ENCODE data around the gene DDX41. TPM values are rescaled to one million over a fixed set of nuclear protein-coding genes. Genes with fewer than 3 reads are reported as not detected.
"Not testable (repeated sequence)": the region's sequence is repeated elsewhere in the genome, so short reads cannot be mapped to it uniquely, and the experiment has no call there.

DDX41 gene
- total RNA-seq, 1 experiment from 2014 or later: 136 TPM

GRCh38 chr5:177485753-177486152, 31.0 kb downstream of the DDX41 start:
- peak; percentile 80; the same call in 1 of the 2 replicates for TF ChIP-seq ZNF121 (CRISPR knock-in tag; IDR thresholded peaks at IDR 0.05)
- DNase-seq (ENCODE audit: low spot score); H3K27me3 Mint-ChIP-seq (ENCODE audit: low read depth); H3K4me3 Mint-ChIP-seq; H3K9me3 Mint-ChIP-seq; H3K4me1 Mint-ChIP-seq; H3K27ac Mint-ChIP-seq; ATAC-seq: not testable (repeated sequence)
- peaks cover 53% of the 10 kb centered on the region for H3K36me3 Mint-ChIP-seq
- CTCF ChIA-PET: interaction anchor here (1.3 kb wide), 2 partner anchors 28 to 95 kb away, joined by 3 to 4 read pairs; no protein-coding TSS in a partner anchor
- POLR2A ChIA-PET: interaction anchor here (1.0 kb wide), 2 partner anchors 10 to 17 kb away, joined by 3 read pairs; no protein-coding TSS in a partner anchor

GRCh38 chr5:177484902-177485549, 31.7 kb downstream of the DDX41 start:
- TF ChIP-seq MLX (CRISPR knock-in tag; IDR thresholded peaks at IDR 0.05) (0 out of 2 replicates have a peak, but pooled peaks have one; percentile 39), ZNF138 (CRISPR knock-in tag; conservative IDR thresholded peaks at IDR 0.05) (no peak)
- H3K4me3 Mint-ChIP-seq: no peak overlapping the region
- no peaks in the 10 kb centered on the region for H3K9me3 Mint-ChIP-seq
- H3K27ac Mint-ChIP-seq: peak overlapping the region; percentile 81
- no peak for DNase-seq (ENCODE audit: low spot score)
- H3K36me3 Mint-ChIP-seq: peaks cover 51% of the 10 kb centered on the region
- ChIA-PET POLR2A (interaction anchor here (1.0 kb wide), 1 partner anchor 16 kb away, joined by 3 read pairs; no protein-coding TSS in a partner anchor), CTCF (interaction anchor here (1.3 kb wide), 2 partner anchors 27 to 94 kb away, joined by 3 to 4 read pairs; no protein-coding TSS in a partner anchor)
- 0 out of 2 replicates have a peak, but pooled peaks cover 2% of the 10 kb centered on the region for H3K4me1 Mint-ChIP-seq
- no peaks in the 10 kb centered on the region for H3K27me3 Mint-ChIP-seq (ENCODE audit: low read depth)
- ATAC-seq: no peak

GRCh38 chr5:177483994-177484901, 32.5 kb downstream of the DDX41 start:
- CTCF ChIA-PET: interaction anchor here (1.3 kb wide), 1 partner anchor 94 kb away, joined by 3 read pairs; no protein-coding TSS in a partner anchor
- DNase-seq (ENCODE audit: low spot score): no peak
- Mint-ChIP-seq H3K9me3 (no peaks in the 10 kb centered on the region), H3K4me1 (no peaks in the 10 kb centered on the region), H3K36me3 (peaks cover 49% of the 10 kb centered on the region), H3K27me3 (ENCODE audit: low read depth) (no peaks in the 10 kb centered on the region), H3K4me3 (no peak overlapping the region), H3K27ac (peak overlapping the region; percentile 81)
- ATAC-seq: no peak
- POLR2A ChIA-PET: interaction anchor here (1.0 kb wide), 1 partner anchor 15 kb away, joined by 3 read pairs; no protein-coding TSS in a partner anchor
- TF ChIP-seq ETV6 (CRISPR knock-in tag; IDR thresholded peaks at IDR 0.05) (no peak), USF1 (CRISPR knock-in tag; IDR thresholded peaks at IDR 0.05) (no peak), EMX1 (CRISPR knock-in tag; IDR thresholded peaks at IDR 0.05) (no peak), IRF2 (CRISPR knock-in tag; IDR thresholded peaks at IDR 0.05; ENCODE audit: borderline replicate concordance, low read depth) (no peak), ZNF121 (CRISPR knock-in tag; IDR thresholded peaks at IDR 0.05) (no peak), STAT6 (CRISPR knock-in tag; conservative IDR thresholded peaks at IDR 0.05; ENCODE audit: low read depth) (no peak), ZNF263 (CRISPR knock-in tag; IDR thresholded peaks at IDR 0.05; ENCODE audit: low read depth) (no peak), JAZF1 (CRISPR knock-in tag; IDR thresholded peaks at IDR 0.05) (no peak), MXD4 (CRISPR knock-in tag; IDR thresholded peaks at IDR 0.05; ENCODE audit: borderline replicate concordance) (no peak), ZNF138 (CRISPR knock-in tag; conservative IDR thresholded peaks at IDR 0.05) (no peak), CDX4 (CRISPR knock-in tag; IDR thresholded peaks at IDR 0.05; ENCODE audit: borderline replicate concordance) (no peak), TP53 (CRISPR knock-in tag; IDR thresholded peaks at IDR 0.05) (no peak), RORB (CRISPR knock-in tag; IDR thresholded peaks at IDR 0.05) (no peak), PREB (CRISPR knock-in tag; IDR thresholded peaks at IDR 0.05; ENCODE audit: borderline replicate concordance) (no peak), ELF4 (CRISPR knock-in tag; IDR thresholded peaks at IDR 0.05; ENCODE audit: low read depth) (no peak)
- TF ChIP-seq, protein P1, sequence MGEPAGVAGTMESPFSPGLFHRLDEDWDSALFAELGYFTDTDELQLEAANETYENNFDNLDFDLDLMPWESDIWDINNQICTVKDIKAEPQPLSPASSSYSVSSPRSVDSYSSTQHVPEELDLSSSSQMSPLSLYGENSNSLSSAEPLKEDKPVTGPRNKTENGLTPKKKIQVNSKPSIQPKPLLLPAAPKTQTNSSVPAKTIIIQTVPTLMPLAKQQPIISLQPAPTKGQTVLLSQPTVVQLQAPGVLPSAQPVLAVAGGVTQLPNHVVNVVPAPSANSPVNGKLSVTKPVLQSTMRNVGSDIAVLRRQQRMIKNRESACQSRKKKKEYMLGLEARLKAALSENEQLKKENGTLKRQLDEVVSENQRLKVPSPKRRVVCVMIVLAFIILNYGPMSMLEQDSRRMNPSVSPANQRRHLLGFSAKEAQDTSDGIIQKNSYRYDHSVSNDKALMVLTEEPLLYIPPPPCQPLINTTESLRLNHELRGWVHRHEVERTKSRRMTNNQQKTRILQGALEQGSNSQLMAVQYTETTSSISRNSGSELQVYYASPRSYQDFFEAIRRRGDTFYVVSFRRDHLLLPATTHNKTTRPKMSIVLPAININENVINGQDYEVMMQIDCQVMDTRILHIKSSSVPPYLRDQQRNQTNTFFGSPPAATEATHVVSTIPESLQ (CRISPR knock-in tag; IDR thresholded peaks at IDR 0.05): no peak

All from WTC11 (cell line).